Astrocyte of the cerebellum (primary cell): Measurements from ENCODE around the gene GALNT10.

Source experiments
- DNase-seq: peaks from one replicate; pipeline ENCODE4 v3.0.0-alpha.2; 2011; ENCODE audit warnings: low read depth
- H3K4me3 ChIP-seq: 2 replicates; pipeline ENCODE4 v1.5.1; 2011; ENCODE audit warnings: mild to moderate bottlenecking, low read depth, low read length, moderate library complexity
- in situ Hi-C: cut with HindIII; loops from 2 replicates; pipeline ENCODE4 v1.10.0; 2017; ENCODE audit warnings: low sequenced_read_pairs
- TF ChIP-seq, protein P1 (sequence below): IDR thresholded peaks from 2 replicates; pipeline ENCODE4 v1.5.1; 2012; ENCODE audit warnings: low read length, low read depth, moderate library complexity, mild to moderate bottlenecking; ENCODE audit errors: missing control alignments

GALNT10 gene

GRCh38 chr5:154157483-154158378 is 32.8 kb upstream of the GALNT10 start:
- no peak overlapping the region for H3K4me3 ChIP-seq
- no peak for DNase-seq
- TF ChIP-seq, protein P1, sequence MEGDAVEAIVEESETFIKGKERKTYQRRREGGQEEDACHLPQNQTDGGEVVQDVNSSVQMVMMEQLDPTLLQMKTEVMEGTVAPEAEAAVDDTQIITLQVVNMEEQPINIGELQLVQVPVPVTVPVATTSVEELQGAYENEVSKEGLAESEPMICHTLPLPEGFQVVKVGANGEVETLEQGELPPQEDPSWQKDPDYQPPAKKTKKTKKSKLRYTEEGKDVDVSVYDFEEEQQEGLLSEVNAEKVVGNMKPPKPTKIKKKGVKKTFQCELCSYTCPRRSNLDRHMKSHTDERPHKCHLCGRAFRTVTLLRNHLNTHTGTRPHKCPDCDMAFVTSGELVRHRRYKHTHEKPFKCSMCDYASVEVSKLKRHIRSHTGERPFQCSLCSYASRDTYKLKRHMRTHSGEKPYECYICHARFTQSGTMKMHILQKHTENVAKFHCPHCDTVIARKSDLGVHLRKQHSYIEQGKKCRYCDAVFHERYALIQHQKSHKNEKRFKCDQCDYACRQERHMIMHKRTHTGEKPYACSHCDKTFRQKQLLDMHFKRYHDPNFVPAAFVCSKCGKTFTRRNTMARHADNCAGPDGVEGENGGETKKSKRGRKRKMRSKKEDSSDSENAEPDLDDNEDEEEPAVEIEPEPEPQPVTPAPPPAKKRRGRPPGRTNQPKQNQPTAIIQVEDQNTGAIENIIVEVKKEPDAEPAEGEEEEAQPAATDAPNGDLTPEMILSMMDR = peak; percentile 29
- in situ Hi-C loops = no loop called here

DNA sequence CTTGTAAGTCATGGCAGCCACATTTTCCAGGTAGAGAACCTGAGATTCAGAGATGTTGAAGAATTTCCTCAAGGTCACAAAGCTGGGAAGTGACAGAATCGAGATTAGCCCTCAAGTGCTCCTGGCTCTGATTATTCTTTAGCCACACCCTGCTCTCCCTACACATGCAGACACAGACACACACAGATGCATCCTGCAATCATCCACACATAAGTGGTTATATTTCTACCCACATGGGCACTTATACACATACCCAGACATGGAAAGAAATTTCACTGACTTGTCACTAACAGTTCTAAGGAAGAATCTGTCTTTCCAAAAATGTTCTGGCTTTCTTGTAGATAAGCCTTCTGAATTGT is 32.2 kb upstream of the GALNT10 start:
- H3K4me3 ChIP-seq = no peak overlapping the region
- no peak for DNase-seq
- in situ Hi-C loops = no loop called here
- TF ChIP-seq, protein P1 = no peak

- TF ChIP-seq, protein P1 = no peak
- DNase-seq = no peak
- H3K4me3 ChIP-seq = no peak overlapping the region
- in situ Hi-C loops = no loop called here
Measured at GRCh38 chr5:154159343-154159742, 31.2 kb upstream of the GALNT10 start.

GRCh38 chr5:154162539-154163151 is 27.9 kb upstream of the GALNT10 start:
- TF ChIP-seq, protein P1 = no peak
- DNase-seq = no peak
- in situ Hi-C loops = no loop called here
- no peak overlapping the region for H3K4me3 ChIP-seq

GRCh38 chr5:154163327-154164248 is 26.9 kb upstream of the GALNT10 start:
- no peak for DNase-seq
- TF ChIP-seq, protein P1 = no peak
- in situ Hi-C loops = no loop called here

GRCh38 chr5:154164249-154164581 is 26.3 kb upstream of the GALNT10 start:
- no peak overlapping the region for H3K4me3 ChIP-seq
- no peak for DNase-seq
- in situ Hi-C loops = no loop called here
- TF ChIP-seq, protein P1 = no peak

More at GRCh38 chr5:154163327-154164248, 26.9 kb upstream of the GALNT10 start:
- H3K4me3 ChIP-seq = no peak overlapping the region
